ENCODE measurements around the gene PCDHB10.
"Not testable (repeated sequence)": the region's sequence is repeated elsewhere in the genome, so short reads cannot be mapped to it uniquely, and the experiment has no call there.

PCDHB10 gene

DNA sequence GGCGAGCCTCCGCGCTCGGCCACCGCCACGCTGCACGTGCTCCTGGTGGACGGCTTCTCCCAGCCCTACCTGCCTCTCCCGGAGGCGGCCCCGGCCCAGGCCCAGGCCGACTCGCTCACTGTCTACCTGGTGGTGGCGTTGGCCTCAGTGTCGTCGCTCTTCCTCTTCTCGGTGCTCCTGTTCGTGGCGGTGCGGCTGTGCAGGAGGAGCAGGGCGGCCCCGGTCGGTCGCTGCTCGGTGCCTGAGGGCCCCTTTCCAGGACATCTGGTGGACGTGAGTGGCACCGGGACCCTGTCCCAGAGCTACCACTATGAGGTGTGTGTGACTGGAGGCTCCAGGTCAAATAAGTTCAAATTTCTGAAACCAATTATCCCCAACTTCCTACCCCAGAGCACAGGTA is 18.7 kb downstream of the PCDHB10 start:
- not testable (repeated sequence) for H3K27me3 ChIP-seq (ENCODE audit: control insufficient read depth in 2 of 2, insufficient read depth in 2 of 2, low read length in 2 of 2); H3K9ac ChIP-seq (ENCODE audit: low read depth in 1 of 2, low read length in 2 of 2); H3K4me1 ChIP-seq (ENCODE audit: control insufficient read depth in 2 of 2, insufficient read depth in 2 of 2, low read length in 2 of 2); H3K36me3 ChIP-seq (ENCODE audit: control insufficient read depth in 2 of 2, insufficient read depth in 2 of 2, low read length in 2 of 2); H3K4me3 ChIP-seq (ENCODE audit: low read length in 2 of 2); H3K9me3 ChIP-seq (ENCODE audit: control insufficient read depth in 2 of 2, low read length in 2 of 2); H3K27ac ChIP-seq (ENCODE audit: low read depth in 2 of 2, low read length in 2 of 2)

DNA sequence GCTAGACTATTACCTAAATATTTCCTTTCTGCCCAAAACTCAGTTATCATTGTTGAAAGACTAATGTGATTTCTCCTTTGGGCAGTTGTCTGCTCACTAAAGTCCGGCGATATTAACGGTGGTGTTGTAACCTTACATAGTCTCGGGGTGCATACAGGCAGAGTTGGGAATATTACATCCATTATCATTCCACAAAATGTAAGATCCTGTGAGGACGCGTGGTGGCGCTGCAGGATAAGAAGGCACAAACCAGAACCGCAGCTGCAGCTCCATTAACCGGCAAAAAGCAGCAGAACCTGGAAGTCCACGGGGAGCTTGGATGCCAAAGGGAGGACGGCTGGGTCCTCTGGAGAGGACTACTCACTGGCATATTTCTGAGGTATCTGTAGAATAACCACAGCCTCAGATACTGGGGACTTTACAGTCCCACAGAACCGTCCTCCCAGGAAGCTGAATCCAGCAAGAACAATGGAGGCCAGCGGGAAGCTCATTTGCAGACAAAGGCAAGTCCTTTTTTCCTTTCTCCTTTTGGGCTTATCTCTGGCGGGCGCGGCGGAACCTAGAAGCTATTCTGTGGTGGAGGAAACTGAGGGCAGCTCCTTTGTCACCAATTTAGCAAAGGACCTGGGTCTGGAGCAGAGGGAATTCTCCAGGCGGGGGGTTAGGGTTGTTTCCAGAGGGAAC is 21.6 kb downstream of the PCDHB10 start, which contains the start of gene PCDHB13:
Gene PCDHB13 (plus strand): TSS at position 264 of the 684 bp plus-strand sequence. CDS start 205 bp downstream, at position 469.
- H3K27me3 ChIP-seq (ENCODE audit: control insufficient read depth in 2 of 2, insufficient read depth in 2 of 2, low read length in 2 of 2); H3K9me3 ChIP-seq (ENCODE audit: control insufficient read depth in 2 of 2, low read length in 2 of 2); H3K27ac ChIP-seq (ENCODE audit: low read depth in 2 of 2, low read length in 2 of 2); H3K9ac ChIP-seq (ENCODE audit: low read depth in 1 of 2, low read length in 2 of 2); H3K4me1 ChIP-seq (ENCODE audit: control insufficient read depth in 2 of 2, insufficient read depth in 2 of 2, low read length in 2 of 2); H3K36me3 ChIP-seq (ENCODE audit: control insufficient read depth in 2 of 2, insufficient read depth in 2 of 2, low read length in 2 of 2): not testable (repeated sequence)
- H3K4me3 ChIP-seq (ENCODE audit: low read length in 2 of 2) = peak within 1 kb of the TSS in 1 of 2 donors; percentile 31

- not testable (repeated sequence) for H3K27ac ChIP-seq (ENCODE audit: low read depth in 2 of 2, low read length in 2 of 2); H3K9ac ChIP-seq (ENCODE audit: low read depth in 1 of 2, low read length in 2 of 2); H3K4me1 ChIP-seq (ENCODE audit: control insufficient read depth in 2 of 2, insufficient read depth in 2 of 2, low read length in 2 of 2); H3K36me3 ChIP-seq (ENCODE audit: control insufficient read depth in 2 of 2, insufficient read depth in 2 of 2, low read length in 2 of 2); H3K27me3 ChIP-seq (ENCODE audit: control insufficient read depth in 2 of 2, insufficient read depth in 2 of 2, low read length in 2 of 2); H3K4me3 ChIP-seq (ENCODE audit: low read length in 2 of 2); H3K9me3 ChIP-seq (ENCODE audit: control insufficient read depth in 2 of 2, low read length in 2 of 2)
These were observed 22.4 kb downstream of the PCDHB10 start for GRCh38 chr5:141214583-141214982.

DNA sequence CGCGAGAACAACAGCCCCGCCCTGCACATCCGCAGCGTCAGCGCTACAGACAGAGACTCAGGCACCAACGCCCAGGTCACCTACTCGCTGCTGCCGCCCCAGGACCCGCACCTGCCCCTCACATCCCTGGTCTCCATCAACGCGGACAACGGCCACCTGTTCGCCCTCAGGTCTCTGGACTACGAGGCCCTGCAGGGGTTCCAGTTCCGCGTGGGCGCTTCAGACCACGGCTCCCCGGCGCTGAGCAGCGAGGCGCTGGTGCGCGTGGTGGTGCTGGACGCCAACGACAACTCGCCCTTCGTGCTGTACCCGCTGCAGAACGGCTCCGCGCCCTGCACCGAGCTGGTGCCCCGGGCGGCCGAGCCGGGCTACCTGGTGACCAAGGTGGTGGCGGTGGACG is 23.4 kb downstream of the PCDHB10 start:
- H3K4me1 ChIP-seq (ENCODE audit: control insufficient read depth in 2 of 2, insufficient read depth in 2 of 2, low read length in 2 of 2); H3K4me3 ChIP-seq (ENCODE audit: low read length in 2 of 2); H3K27ac ChIP-seq (ENCODE audit: low read depth in 2 of 2, low read length in 2 of 2); H3K9ac ChIP-seq (ENCODE audit: low read depth in 1 of 2, low read length in 2 of 2); H3K36me3 ChIP-seq (ENCODE audit: control insufficient read depth in 2 of 2, insufficient read depth in 2 of 2, low read length in 2 of 2); H3K27me3 ChIP-seq (ENCODE audit: control insufficient read depth in 2 of 2, insufficient read depth in 2 of 2, low read length in 2 of 2); H3K9me3 ChIP-seq (ENCODE audit: control insufficient read depth in 2 of 2, low read length in 2 of 2): not testable (repeated sequence)

- not testable (repeated sequence) for H3K27ac ChIP-seq (ENCODE audit: low read depth in 2 of 2, low read length in 2 of 2); H3K36me3 ChIP-seq (ENCODE audit: control insufficient read depth in 2 of 2, insufficient read depth in 2 of 2, low read length in 2 of 2); H3K4me3 ChIP-seq (ENCODE audit: low read length in 2 of 2); H3K9ac ChIP-seq (ENCODE audit: low read depth in 1 of 2, low read length in 2 of 2); H3K9me3 ChIP-seq (ENCODE audit: control insufficient read depth in 2 of 2, low read length in 2 of 2); H3K27me3 ChIP-seq (ENCODE audit: control insufficient read depth in 2 of 2, insufficient read depth in 2 of 2, low read length in 2 of 2); H3K4me1 ChIP-seq (ENCODE audit: control insufficient read depth in 2 of 2, insufficient read depth in 2 of 2, low read length in 2 of 2)
These were observed 23.9 kb downstream of the PCDHB10 start for GRCh38 chr5:141216035-141216434.

GRCh38 chr5:141223112-141223783 is 31.1 kb downstream of the PCDHB10 start, which contains the start of gene PCDHB14:
TSS of gene PCDHB14 (plus strand) at chr5:141223343. CDS start at chr5:141223506, 163 bp downstream.
- Histone ChIP-seq H3K4me3 (ENCODE audit: low read length in 2 of 2) (peak within 1 kb of the TSS; percentile 37 to 39), H3K9ac (ENCODE audit: low read depth in 1 of 2, low read length in 2 of 2) (no peak within 1 kb of the TSS), H3K36me3 (ENCODE audit: control insufficient read depth in 2 of 2, insufficient read depth in 2 of 2, low read length in 2 of 2) (no peaks in the 10 kb centered on the region), H3K27ac (ENCODE audit: low read depth in 2 of 2, low read length in 2 of 2) (no peak within 1 kb of the TSS), H3K27me3 (ENCODE audit: control insufficient read depth in 2 of 2, insufficient read depth in 2 of 2, low read length in 2 of 2) (no peaks in the 10 kb centered on the region), H3K9me3 (ENCODE audit: control insufficient read depth in 2 of 2, low read length in 2 of 2) (peaks cover 13 to 17% of the 10 kb centered on the region in 2 donors), H3K4me1 (ENCODE audit: control insufficient read depth in 2 of 2, insufficient read depth in 2 of 2, low read length in 2 of 2) (no peaks in the 10 kb centered on the region)

GRCh38 chr5:141224844-141225243 is 32.7 kb downstream of the PCDHB10 start:
- not testable (repeated sequence) for H3K36me3 ChIP-seq (ENCODE audit: control insufficient read depth in 2 of 2, insufficient read depth in 2 of 2, low read length in 2 of 2); H3K9ac ChIP-seq (ENCODE audit: low read depth in 1 of 2, low read length in 2 of 2); H3K4me3 ChIP-seq (ENCODE audit: low read length in 2 of 2); H3K4me1 ChIP-seq (ENCODE audit: control insufficient read depth in 2 of 2, insufficient read depth in 2 of 2, low read length in 2 of 2); H3K27me3 ChIP-seq (ENCODE audit: control insufficient read depth in 2 of 2, insufficient read depth in 2 of 2, low read length in 2 of 2); H3K27ac ChIP-seq (ENCODE audit: low read depth in 2 of 2, low read length in 2 of 2)
- peaks cover 13 to 16% of the 10 kb centered on the region in 2 donors for H3K9me3 ChIP-seq (ENCODE audit: control insufficient read depth in 2 of 2, low read length in 2 of 2)

DNA sequence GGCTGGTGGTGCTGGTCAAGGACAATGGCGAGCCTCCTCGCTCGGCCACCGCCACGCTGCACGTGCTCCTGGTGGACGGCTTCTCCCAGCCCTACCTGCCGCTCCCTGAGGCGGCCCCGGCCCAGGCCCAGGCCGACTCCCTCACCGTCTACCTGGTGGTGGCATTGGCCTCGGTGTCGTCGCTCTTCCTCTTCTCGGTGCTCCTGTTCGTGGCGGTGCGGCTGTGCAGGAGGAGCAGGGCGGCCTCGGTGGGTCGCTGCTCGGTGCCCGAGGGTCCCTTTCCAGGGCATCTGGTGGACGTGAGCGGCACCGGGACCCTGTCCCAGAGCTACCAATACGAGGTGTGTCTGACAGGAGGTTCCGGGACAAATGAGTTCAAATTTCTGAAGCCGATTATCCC is 33.3 kb downstream of the PCDHB10 start:
- not testable (repeated sequence) for H3K9ac ChIP-seq (ENCODE audit: low read depth in 1 of 2, low read length in 2 of 2); H3K4me3 ChIP-seq (ENCODE audit: low read length in 2 of 2); H3K36me3 ChIP-seq (ENCODE audit: control insufficient read depth in 2 of 2, insufficient read depth in 2 of 2, low read length in 2 of 2); H3K27me3 ChIP-seq (ENCODE audit: control insufficient read depth in 2 of 2, insufficient read depth in 2 of 2, low read length in 2 of 2); H3K27ac ChIP-seq (ENCODE audit: low read depth in 2 of 2, low read length in 2 of 2); H3K4me1 ChIP-seq (ENCODE audit: control insufficient read depth in 2 of 2, insufficient read depth in 2 of 2, low read length in 2 of 2)
- peaks cover 10 to 16% of the 10 kb centered on the region in 2 donors for H3K9me3 ChIP-seq (ENCODE audit: control insufficient read depth in 2 of 2, low read length in 2 of 2)

- H3K27me3 ChIP-seq (ENCODE audit: control insufficient read depth in 2 of 2, insufficient read depth in 2 of 2, low read length in 2 of 2) = no peaks in the 10 kb centered on the region
- H3K27ac ChIP-seq (ENCODE audit: low read depth in 2 of 2, low read length in 2 of 2) = no peak overlapping the region
- H3K9ac ChIP-seq (ENCODE audit: low read depth in 1 of 2, low read length in 2 of 2) = no peak overlapping the region
- H3K36me3 ChIP-seq (ENCODE audit: control insufficient read depth in 2 of 2, insufficient read depth in 2 of 2, low read length in 2 of 2) = no peaks in the 10 kb centered on the region
- peak overlapping the region in 1 of 2 donors; percentile 5 for H3K4me3 ChIP-seq (ENCODE audit: low read length in 2 of 2)
- H3K9me3 ChIP-seq (ENCODE audit: control insufficient read depth in 2 of 2, low read length in 2 of 2) = peaks cover 14 to 25% of the 10 kb centered on the region in 2 donors
- no peaks in the 10 kb centered on the region for H3K4me1 ChIP-seq (ENCODE audit: control insufficient read depth in 2 of 2, insufficient read depth in 2 of 2, low read length in 2 of 2)
These were observed 42.0 kb downstream of the PCDHB10 start for GRCh38 chr5:141234109-141234667.

DNA sequence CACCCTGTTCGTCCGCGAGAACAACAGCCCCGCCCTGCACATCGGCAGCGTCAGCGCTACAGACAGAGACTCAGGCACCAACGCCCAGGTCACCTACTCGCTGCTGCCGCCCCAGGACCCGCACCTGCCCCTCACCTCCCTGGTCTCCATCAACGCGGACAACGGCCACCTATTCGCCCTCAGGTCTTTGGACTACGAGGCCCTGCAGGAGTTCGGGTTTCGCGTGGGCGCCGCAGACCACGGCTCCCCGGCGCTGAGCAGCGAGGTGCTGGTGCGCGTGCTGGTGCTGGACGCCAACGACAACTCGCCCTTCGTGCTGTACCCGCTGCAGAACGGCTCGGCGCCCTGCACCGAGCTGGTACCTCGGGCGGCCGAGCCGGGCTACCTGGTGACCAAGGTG is 43.8 kb downstream of the PCDHB10 start:
- peaks cover 15 to 36% of the 10 kb centered on the region in 2 donors for H3K9me3 ChIP-seq (ENCODE audit: control insufficient read depth in 2 of 2, low read length in 2 of 2)
- H3K9ac ChIP-seq (ENCODE audit: low read depth in 1 of 2, low read length in 2 of 2); H3K36me3 ChIP-seq (ENCODE audit: control insufficient read depth in 2 of 2, insufficient read depth in 2 of 2, low read length in 2 of 2); H3K27me3 ChIP-seq (ENCODE audit: control insufficient read depth in 2 of 2, insufficient read depth in 2 of 2, low read length in 2 of 2); H3K27ac ChIP-seq (ENCODE audit: low read depth in 2 of 2, low read length in 2 of 2); H3K4me3 ChIP-seq (ENCODE audit: low read length in 2 of 2); H3K4me1 ChIP-seq (ENCODE audit: control insufficient read depth in 2 of 2, insufficient read depth in 2 of 2, low read length in 2 of 2): not testable (repeated sequence)

Measured in mucosa of rectum (tissue), 2 donors.